Mesothelial cell of epicardium (in vitro differentiated cells): Measurements from ENCODE around the gene TUBB. TPM values are rescaled to one million over a fixed set of nuclear protein-coding genes. Genes with fewer than 3 reads are reported as not detected.

Experiments used
- DNase-seq, 2 experiments: peaks; one replicate each; pipeline ENCODE4 v3.0.0; 2021; ENCODE audit warnings: low spot score in 2 of 2; ENCODE audit not compliant: unreplicated experiment in 2 of 2
- H3K27ac Mint-ChIP-seq: 2 replicates; pipeline ENCODE4 v1.8.0; 2021; ENCODE audit warnings: mixed read lengths
- H3K27me3 Mint-ChIP-seq: 2 replicates; pipeline ENCODE4 v1.8.0; 2021; ENCODE audit warnings: low read depth, mixed read lengths
- H3K36me3 Mint-ChIP-seq: 2 replicates; pipeline ENCODE4 v1.8.0; 2021; ENCODE audit warnings: mixed read lengths
- H3K4me1 Mint-ChIP-seq: 2 replicates; pipeline ENCODE4 v1.8.0; 2021; ENCODE audit warnings: mixed read lengths
- H3K4me3 Mint-ChIP-seq: 2 replicates; pipeline ENCODE4 v1.8.0; 2021; ENCODE audit warnings: mild to moderate bottlenecking, moderate library complexity, mixed read lengths
- H3K9me3 Mint-ChIP-seq: 2 replicates; pipeline ENCODE4 v1.8.0; 2021; ENCODE audit warnings: mixed read lengths
- CTCF ChIP-seq: fragments of 200-600 bp; sonication (generic); IDR thresholded peaks from one replicate; pipeline ENCODE4 v1.5.0; 2021; ENCODE audit warnings: antibody characterized with exemption; ENCODE audit not compliant: unreplicated experiment
- total RNA-seq: library from RNA; stranded (reverse); gene quantifications from 3 replicates; pipeline ENCODE4 v1.2.1, GENCODE V29; 2021

TUBB gene
- total RNA-seq, 1 donor from 2014 or later: 1,094 TPM

- TF ChIP-seq CTCF: no peak
- H3K4me3 Mint-ChIP-seq: no peak overlapping the region
- peak overlapping the region; percentile 99 for H3K27ac Mint-ChIP-seq
- H3K9me3 Mint-ChIP-seq: no peaks in the 10 kb centered on the region
- H3K27me3 Mint-ChIP-seq: no peaks in the 10 kb centered on the region
- H3K36me3 Mint-ChIP-seq: no peaks in the 10 kb centered on the region
- H3K4me1 Mint-ChIP-seq: peaks cover 72% of the 10 kb centered on the region
- DNase-seq: no peak
These were observed 47.8 kb downstream of the TUBB start for GRCh38 chr6:30767944-30768301.

- TF ChIP-seq CTCF: no peak
- Mint-ChIP-seq H3K36me3 (no peaks in the 10 kb centered on the region), H3K4me1 (peaks cover 68% of the 10 kb centered on the region), H3K27ac (peak overlapping the region; percentile 99), H3K4me3 (peak overlapping the region; percentile 3), H3K9me3 (no peaks in the 10 kb centered on the region), H3K27me3 (no peaks in the 10 kb centered on the region)
- no peak for DNase-seq
These were observed 48.5 kb downstream of the TUBB start for GRCh38 chr6:30768634-30769087.

DNA sequence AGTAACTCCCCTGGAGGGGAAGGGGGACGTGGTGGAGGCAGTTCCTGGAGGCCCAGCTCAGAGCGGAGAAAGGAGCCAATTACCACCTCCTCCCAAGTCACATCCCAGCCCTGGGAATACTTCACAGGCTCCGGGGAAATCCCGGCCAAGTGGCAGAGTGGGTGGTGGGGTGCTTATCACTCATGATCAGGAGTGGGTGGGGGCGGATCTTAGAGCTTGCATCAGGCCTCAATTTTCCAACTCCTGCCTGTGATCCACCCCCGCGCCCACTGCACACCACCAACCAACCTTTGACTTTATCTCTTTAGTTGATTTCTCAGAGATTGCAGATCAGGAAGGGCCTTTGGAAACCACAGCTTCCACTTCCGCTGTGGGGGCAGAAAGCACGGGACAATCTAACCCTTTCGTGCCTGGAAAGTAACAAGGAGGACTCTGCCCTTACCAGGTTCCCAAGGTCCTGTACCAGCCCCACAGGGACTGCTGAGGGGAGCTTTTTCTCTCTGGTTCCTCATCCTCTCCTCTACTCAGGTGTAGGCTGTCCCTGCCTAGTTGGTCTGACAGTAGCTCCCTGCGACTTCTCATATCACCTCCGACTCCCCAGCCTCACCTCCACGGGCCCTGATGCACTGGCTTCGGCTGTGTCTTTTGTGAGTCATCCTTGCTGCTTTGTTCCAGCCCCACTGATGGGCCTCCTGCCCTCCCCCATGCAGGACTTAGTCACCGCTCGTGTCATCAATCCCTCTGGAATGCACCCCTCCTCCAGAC, 49.1 kb downstream of the TUBB start:
- no peak for TF ChIP-seq CTCF
- H3K4me3 Mint-ChIP-seq: peak overlapping the region; percentile 51
- H3K36me3 Mint-ChIP-seq: no peaks in the 10 kb centered on the region
- H3K27ac Mint-ChIP-seq: peak overlapping the region; percentile 99
- H3K27me3 Mint-ChIP-seq: no peaks in the 10 kb centered on the region
- peaks cover 67% of the 10 kb centered on the region for H3K4me1 Mint-ChIP-seq
- no peaks in the 10 kb centered on the region for H3K9me3 Mint-ChIP-seq
- DNase-seq: peak in 1 of 2 experiments; percentile 63

GRCh38 chr6:30769853-30770524, 49.8 kb downstream of the TUBB start:
- Mint-ChIP-seq H3K27me3 (no peaks in the 10 kb centered on the region), H3K4me1 (peaks cover 63% of the 10 kb centered on the region), H3K36me3 (no peaks in the 10 kb centered on the region), H3K9me3 (no peaks in the 10 kb centered on the region), H3K4me3 (peak overlapping the region; percentile 51), H3K27ac (peak overlapping the region; percentile 99)
- DNase-seq: no peak
- no peak for TF ChIP-seq CTCF

GRCh38 chr6:30770592-30770991, 50.4 kb downstream of the TUBB start:
- Mint-ChIP-seq H3K4me3 (no peak overlapping the region), H3K9me3 (no peaks in the 10 kb centered on the region), H3K27ac (peak overlapping the region; percentile 99), H3K27me3 (no peaks in the 10 kb centered on the region), H3K36me3 (no peaks in the 10 kb centered on the region), H3K4me1 (peaks cover 59% of the 10 kb centered on the region)
- DNase-seq: no peak
- no peak for TF ChIP-seq CTCF
